HG03060 (cell line): Measurements from ENCODE around the gene KCNMA1.

Source experiments
- ATAC-seq: cut with Tn5 transposase; IDR thresholded peaks from one replicate; pipeline ENCODE4 v1.9.1; 2021; ENCODE audit warnings: low read depth, moderate number of reproducible peaks; ENCODE audit not compliant: unreplicated experiment

Gene KCNMA1

GRCh38 chr10:77027576-77027975 lies 610.0 kb downstream of the KCNMA1 start:
- peak; percentile 84 for ATAC-seq

- ATAC-seq: no peak
Observed at GRCh38 chr10:77027141-77027540, 610.5 kb downstream of the KCNMA1 start.

- ATAC-seq: no peak
Observed at GRCh38 chr10:77026148-77026547, 611.5 kb downstream of the KCNMA1 start.

- ATAC-seq: no peak
Observed at GRCh38 chr10:77024461-77024860, 613.1 kb downstream of the KCNMA1 start.

GRCh38 chr10:77023396-77023795 lies 614.2 kb downstream of the KCNMA1 start:
- ATAC-seq: no peak

GRCh38 chr10:77022671-77023070 lies 614.9 kb downstream of the KCNMA1 start:
- no peak for ATAC-seq

- no peak for ATAC-seq
Observed at GRCh38 chr10:77021966-77022490, 615.6 kb downstream of the KCNMA1 start.

GRCh38 chr10:77020426-77021040 lies 617.1 kb downstream of the KCNMA1 start:
- ATAC-seq: no peak

GRCh38 chr10:77016855-77017254 lies 620.8 kb downstream of the KCNMA1 start:
- ATAC-seq: no peak

GRCh38 chr10:77016278-77016815 lies 621.3 kb downstream of the KCNMA1 start:
- ATAC-seq: no peak

- no peak for ATAC-seq
Observed at GRCh38 chr10:77015360-77015759, 622.2 kb downstream of the KCNMA1 start.

GRCh38 chr10:77012812-77013500 lies 624.7 kb downstream of the KCNMA1 start:
- no peak for ATAC-seq

- no peak for ATAC-seq
Observed at GRCh38 chr10:77011874-77012811, 625.5 kb downstream of the KCNMA1 start.

GRCh38 chr10:77010430-77010829 lies 627.2 kb downstream of the KCNMA1 start:
- no peak for ATAC-seq

GRCh38 chr10:77007834-77008233 lies 629.8 kb downstream of the KCNMA1 start:
- peak; percentile 72 for ATAC-seq

- ATAC-seq: no peak
Observed at GRCh38 chr10:77006836-77007511, 630.6 kb downstream of the KCNMA1 start.

GRCh38 chr10:77005871-77006270 lies 631.7 kb downstream of the KCNMA1 start:
- ATAC-seq: no peak

- ATAC-seq: no peak
Observed at GRCh38 chr10:77004917-77005564, 632.6 kb downstream of the KCNMA1 start.

- ATAC-seq: no peak
Observed at GRCh38 chr10:77002872-77003271, 634.7 kb downstream of the KCNMA1 start.

- ATAC-seq: no peak
Observed at GRCh38 chr10:77001206-77001605, 636.4 kb downstream of the KCNMA1 start.
